Keratinocyte (primary cell): ENCODE measurements around the gene LYPD8.

Experiments
- EZH2 ChIP-seq: IDR thresholded peaks from one replicate; pipeline ENCODE4 v1.6.1; 2012; ENCODE audit warnings: inconsistent platforms, mild to moderate bottlenecking, low read length, moderate library complexity
- TF ChIP-seq, protein P1 (sequence below), 3 experiments: IDR thresholded peaks in 1 of 3; conservative IDR thresholded peaks in 1 of 3; optimal IDR thresholded peaks in 1 of 3; 2 replicates in 2 of 3; 3 replicates in 1 of 3; pipeline versions ENCODE3 to v1.5.1; 2011; ENCODE audit warnings: low read length in 3 of 3, mild to moderate bottlenecking in 3 of 3, moderate library complexity in 2 of 3, control low read depth in 1 of 3, inconsistent platforms in 1 of 3; ENCODE audit not compliant: insufficient read depth in 2 of 3; ENCODE audit errors: extremely low read depth in 1 of 3

DNA sequence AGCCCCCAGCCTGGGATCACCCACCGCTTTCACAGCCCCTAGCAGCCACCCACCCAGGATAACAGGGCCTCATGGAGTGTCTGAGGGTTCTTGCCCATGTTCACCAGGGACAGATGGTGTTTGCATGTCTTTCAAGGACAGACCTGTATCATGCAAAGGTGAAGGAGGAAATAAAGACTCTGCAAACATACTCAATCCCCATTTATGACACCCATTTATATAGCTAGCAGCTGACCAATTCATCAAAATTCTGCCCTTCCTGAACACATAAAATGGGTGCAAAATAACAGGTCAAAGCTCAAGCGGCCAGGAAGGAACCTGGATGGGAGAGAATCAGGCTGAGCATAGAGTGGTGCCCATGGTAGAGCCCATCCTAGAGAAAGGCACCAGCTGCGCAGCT lies 32.8 kb upstream of the LYPD8 start:
- no peak for TF ChIP-seq EZH2
- TF ChIP-seq, protein P1, sequence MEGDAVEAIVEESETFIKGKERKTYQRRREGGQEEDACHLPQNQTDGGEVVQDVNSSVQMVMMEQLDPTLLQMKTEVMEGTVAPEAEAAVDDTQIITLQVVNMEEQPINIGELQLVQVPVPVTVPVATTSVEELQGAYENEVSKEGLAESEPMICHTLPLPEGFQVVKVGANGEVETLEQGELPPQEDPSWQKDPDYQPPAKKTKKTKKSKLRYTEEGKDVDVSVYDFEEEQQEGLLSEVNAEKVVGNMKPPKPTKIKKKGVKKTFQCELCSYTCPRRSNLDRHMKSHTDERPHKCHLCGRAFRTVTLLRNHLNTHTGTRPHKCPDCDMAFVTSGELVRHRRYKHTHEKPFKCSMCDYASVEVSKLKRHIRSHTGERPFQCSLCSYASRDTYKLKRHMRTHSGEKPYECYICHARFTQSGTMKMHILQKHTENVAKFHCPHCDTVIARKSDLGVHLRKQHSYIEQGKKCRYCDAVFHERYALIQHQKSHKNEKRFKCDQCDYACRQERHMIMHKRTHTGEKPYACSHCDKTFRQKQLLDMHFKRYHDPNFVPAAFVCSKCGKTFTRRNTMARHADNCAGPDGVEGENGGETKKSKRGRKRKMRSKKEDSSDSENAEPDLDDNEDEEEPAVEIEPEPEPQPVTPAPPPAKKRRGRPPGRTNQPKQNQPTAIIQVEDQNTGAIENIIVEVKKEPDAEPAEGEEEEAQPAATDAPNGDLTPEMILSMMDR (optimal IDR thresholded peaks at IDR 0.05 in 1 of 3, IDR thresholded peaks at IDR 0.05 in 1 of 3, conservative IDR thresholded peaks at IDR 0.05 in 1 of 3; ENCODE audit: extremely low read depth in 1 of 3, insufficient read depth in 2 of 3, low read length in 3 of 3), result no peak
